HG03103 (cell line): Measurements from ENCODE around the gene EID3.
"Not testable (repeated sequence)": the region's sequence is repeated elsewhere in the genome, so short reads cannot be mapped to it uniquely, and the experiment has no call there.

Experiments
- ATAC-seq: cut with Tn5 transposase; IDR thresholded peaks from one replicate; pipeline ENCODE4 v1.9.1; 2021; ENCODE audit warnings: low read depth; ENCODE audit not compliant: unreplicated experiment

Gene EID3

DNA sequence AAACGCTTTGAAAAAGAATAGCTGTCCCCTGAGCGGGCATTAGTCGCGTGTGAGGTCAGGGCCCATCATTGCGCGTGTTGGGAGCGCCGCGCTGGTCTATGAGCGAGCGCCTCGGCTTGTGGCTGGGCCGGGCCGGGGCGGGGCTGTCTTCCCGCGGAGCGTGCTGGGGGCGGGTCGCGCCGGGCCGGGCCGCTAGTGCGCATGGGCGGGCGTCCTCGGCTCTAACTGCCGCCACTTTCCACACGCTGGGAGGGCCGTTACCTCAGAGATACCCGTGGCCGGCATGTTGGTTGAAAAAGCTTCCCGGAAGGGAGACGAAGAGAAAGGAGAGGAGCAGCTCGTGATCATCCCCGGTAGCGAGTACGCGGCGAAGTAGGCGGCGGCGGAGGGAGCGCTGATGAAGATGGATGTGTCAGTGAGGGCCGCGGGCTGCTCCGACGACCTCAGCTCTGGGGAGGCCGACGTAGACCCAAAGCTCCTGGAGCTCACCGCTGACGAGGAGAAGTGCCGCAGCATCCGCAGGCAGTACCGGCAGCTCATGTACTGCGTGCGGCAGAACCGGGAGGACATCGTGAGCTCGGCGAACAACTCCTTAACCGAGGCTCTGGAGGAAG, at the start of gene EID3:
EID3 (plus strand) TSS at position 202 of the 614 bp plus-strand sequence; CDS start at position 398, 196 bp downstream.
- peak; percentile 89 for ATAC-seq

DNA sequence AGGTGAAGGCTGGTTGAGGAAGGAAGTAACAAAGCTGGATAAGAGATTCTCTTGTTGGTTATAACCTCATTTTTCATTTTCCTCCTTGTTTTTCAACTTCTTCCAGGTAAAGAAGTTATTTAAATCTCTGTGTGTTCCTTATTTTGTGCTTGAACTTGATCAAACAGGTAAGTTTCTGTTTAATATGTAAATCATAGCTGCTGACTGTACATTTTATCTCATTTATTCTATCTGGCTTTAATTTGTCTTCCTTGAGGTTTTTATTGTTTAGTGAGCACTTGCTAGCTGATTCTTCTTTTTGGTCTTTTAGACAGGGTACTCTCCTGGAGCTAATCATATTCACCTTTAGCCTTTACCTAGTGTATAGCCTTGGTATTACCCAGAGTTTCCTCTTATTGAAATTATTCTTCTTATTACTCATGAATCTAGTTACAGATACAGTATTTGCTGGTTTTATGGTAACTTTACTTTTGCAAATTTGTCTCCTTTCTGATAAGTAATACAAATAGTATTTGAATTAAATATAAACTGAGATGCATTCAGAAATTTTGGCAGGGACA, 45.5 kb upstream of the EID3 start:
- ATAC-seq, result no peak

DNA sequence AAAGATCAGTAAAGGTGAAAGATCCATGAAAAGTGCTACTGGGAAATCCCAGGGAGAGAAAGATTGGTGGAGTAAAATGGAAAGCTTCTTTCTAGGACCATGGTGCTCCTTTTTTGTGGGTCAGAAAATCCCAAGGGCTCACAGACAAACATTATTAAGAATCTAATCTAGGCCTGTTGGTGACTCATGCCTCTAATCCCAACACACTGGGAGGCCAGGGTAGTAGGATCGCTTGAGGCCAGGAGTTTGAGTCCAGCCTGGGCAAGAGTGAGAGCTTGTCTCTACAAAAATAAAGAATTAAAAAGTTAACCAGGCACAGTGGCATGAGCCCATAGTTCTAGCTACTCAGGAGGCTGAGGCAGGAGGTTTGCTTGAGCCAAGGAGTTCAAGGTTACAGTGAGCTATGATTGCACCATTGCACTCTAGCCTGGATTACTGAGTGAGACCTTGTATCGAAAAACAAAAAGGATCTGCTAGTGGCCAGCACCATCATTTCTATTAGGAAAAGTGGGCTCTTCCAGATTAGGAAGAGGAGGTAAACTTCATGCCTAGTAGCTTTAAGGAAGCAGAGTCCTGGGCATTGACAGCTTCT, 45.0 kb upstream of the EID3 start:
- no peak for ATAC-seq

GRCh38 chr12:104263026-104263425, 40.5 kb upstream of the EID3 start:
- ATAC-seq, result no peak

- ATAC-seq, result no peak
These were observed 39.8 kb upstream of the EID3 start for GRCh38 chr12:104263580-104264358.

DNA sequence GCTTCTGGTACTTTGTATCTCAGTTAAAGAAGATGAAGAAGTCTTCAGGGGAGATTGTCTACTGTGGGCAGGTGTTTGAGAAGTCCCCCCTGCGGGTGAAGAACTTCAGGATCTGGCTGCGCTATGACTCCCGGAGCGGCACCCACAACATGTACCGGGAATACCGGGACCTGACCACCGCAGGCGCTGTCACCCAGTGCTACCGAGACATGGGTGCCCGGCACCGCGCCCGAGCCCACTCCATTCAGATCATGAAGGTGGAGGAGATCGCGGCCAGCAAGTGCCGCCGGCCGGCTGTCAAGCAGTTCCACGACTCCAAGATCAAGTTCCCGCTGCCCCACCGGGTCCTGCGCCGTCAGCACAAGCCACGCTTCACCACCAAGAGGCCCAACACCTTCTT, 38.1 kb upstream of the EID3 start:
- ATAC-seq, result not testable (repeated sequence)

DNA sequence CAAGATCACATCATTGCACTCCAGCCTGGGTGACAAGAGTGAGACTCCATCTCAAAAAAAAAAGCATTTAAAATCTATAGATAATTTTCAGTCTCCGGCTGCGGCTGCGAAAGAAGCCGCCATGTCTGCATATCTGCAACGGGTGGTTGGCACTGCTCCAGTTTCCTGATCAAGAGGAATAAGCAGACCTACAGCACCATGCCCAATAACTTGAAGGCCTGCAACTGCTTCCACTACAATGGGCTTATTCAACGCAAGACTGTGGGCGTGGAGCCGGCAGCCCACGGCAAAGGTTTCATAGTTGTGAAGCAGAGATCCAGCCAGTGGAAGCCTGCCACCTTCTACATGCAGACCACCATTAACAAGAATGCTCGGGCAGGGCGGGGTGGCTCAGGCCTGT, 30.6 kb upstream of the EID3 start:
- ATAC-seq, result no peak

GRCh38 chr12:104273503-104273902, 30.0 kb upstream of the EID3 start:
- ATAC-seq, result no peak

GRCh38 chr12:104274811-104275210, 28.7 kb upstream of the EID3 start:
- no peak for ATAC-seq

GRCh38 chr12:104275689-104276088, 27.9 kb upstream of the EID3 start:
- no peak for ATAC-seq

- peak; percentile 74 for ATAC-seq
These were observed 27.0 kb upstream of the EID3 start for GRCh38 chr12:104276273-104277131.

DNA sequence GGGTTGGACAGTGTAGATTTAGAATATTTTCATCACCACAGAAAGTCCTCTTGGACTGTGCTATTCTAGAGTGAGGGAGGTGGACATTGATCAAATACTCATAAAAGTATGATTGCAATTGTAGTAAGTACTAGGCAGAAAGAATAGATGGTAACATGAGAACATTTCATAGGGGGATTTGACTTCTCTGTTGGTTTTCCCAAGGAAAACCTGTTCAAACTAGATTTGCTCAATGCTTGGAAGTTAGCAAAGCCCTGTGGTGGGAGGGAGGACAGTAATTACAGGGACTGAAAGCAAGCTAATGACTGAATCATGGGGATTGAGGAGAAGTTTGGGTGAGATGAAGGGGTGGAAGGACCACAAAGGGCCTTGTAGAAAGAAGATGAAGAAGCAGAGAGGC, 24.4 kb upstream of the EID3 start:
- no peak for ATAC-seq

DNA sequence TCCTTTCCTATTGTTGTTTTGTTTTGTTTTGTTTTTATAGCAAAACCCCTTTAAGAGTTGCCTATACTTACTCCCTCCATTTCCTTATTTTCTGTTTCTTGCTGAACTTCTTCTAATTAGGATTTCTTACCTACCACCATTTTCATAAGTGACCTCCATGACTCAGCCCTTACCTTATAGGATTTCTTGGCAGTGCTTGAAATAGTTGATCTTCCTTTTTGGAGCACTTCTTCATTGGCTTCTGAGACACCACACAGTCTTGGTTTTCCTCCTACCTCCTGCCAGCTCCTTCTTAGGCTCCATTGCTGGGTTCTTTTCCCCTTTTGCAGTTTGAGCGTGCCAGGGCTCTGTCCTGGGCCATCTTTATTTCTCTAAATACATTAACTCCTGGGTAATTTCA, 23.4 kb upstream of the EID3 start:
- no peak for ATAC-seq

DNA sequence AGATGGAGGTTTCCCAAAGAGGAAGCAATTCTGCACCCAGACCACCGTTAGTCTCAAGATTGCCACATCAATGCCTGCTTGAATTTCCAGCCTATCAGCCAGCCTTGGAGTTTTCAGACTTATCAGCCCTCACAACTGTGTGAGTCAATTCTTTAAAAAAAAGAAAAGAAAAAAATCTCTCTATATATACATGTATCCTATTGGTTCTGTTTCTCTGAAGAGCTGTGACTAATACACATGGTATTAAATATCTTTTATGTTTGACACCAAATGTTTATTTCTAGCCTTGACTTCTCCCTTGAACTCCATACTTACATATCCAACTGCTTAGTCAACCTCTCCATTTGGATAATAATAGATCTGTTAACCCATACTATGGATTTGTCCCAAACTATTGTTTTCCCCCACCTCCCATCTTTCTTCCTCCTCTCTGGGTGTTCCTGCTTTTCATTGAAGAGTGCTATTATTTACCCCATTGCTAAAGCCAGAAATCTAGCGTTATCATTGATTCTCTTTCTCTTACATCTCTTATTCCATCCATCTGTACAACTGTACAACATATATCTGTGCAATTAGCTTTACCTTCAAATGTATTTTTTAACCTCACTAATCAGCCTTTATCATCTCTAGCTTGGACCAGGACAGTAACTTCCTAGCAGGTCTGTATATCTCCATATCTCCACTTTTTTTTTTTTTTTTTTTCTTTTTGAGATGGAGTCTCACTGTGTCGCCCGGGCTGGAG, 22.7 kb upstream of the EID3 start:
- ATAC-seq, result no peak

- no peak for ATAC-seq
These were observed 21.9 kb upstream of the EID3 start for GRCh38 chr12:104281636-104282035.

- ATAC-seq, result no peak
These were observed 21.4 kb upstream of the EID3 start for GRCh38 chr12:104282109-104282508.

DNA sequence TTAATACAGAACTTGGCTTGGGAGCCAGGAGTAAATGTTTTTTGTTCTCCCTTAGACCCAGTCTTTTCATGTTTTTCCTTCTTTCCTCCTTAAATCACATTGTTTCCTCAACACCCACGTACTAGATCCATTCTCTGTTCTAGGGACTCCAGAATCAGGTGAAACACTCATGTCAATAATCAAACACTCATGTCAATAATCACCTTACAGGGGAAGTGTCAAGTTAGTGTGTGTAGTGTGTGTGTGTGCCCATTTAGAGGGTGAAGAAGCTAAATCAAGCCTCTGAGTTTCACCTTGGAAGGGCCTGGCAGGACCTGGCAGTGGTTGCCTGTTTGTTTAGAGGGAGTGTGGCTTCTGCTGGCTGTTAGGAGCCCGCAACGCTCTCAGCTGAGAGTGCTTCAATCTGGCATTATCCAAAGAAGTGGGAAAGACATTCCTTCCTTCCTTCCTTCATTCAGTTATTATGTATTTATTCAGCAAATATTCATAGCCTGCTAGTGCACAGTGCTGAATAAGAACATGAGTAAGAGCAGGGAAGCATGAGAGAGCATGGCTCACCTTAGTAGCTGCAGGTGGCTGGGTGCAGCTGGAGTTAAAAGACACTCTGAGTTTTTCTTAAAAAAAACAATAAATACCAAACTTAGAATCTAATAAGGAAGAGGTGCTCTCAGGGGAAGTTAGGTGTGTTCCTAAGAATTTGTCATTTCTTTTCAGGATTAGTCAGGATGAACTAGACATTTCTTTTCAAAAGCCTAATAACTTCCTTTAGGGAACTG, 17.6 kb upstream of the EID3 start:
- no peak for ATAC-seq

DNA sequence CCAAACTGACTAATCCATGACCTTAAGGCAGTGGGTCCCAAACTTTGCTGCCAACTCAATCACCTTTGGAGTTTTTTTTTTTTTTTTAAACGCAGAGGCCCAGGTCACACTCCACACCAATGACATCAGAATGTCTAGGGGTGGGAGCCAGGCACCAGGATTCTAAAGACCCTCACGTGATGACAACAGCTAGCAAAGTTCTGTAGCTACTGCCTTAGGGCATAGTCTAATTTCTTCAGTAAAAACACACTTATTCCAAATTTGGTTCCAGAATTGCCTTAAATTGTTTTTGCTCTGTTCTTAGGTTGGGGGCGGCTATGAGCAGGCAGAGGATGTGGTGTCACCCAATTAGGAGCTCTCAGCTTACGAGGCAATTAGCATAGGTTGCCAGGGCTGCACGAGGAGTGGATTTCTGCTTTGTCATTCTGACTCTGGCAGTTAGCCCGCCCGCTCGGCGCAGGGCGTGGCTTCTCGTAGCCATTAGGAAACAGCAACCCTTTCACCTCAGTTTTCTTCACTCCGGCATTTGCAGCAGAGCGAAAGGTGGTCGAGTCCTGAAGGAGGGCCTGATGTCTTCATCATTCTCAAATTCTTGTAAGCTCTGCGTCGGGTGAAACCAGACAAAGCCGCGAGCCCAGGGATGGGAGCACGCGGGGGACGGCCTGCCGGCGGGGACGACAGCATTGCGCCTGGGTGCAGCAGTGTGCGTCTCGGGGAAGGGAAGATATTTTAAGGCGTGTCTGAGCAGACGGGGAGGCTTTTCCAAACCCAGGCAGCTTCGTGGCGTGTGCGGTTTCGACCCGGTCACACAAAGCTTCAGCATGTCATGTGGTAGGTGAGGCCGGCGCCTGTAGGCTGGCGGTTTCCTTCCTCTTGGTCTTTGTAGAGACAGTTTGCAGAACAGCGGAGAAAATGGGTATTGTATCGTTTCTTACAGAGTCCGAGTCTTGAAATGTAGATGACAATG, 16.7 kb upstream of the EID3 start:
- peak; percentile 80 for ATAC-seq
